GM21529 (cell line): ENCODE measurements around the gene PA2G4.

ENCODE experiments used
- ATAC-seq: cut with Tn5 transposase; IDR thresholded peaks from one replicate; pipeline ENCODE4 v1.9.1; 2021; ENCODE audit not compliant: unreplicated experiment

Gene PA2G4

DNA sequence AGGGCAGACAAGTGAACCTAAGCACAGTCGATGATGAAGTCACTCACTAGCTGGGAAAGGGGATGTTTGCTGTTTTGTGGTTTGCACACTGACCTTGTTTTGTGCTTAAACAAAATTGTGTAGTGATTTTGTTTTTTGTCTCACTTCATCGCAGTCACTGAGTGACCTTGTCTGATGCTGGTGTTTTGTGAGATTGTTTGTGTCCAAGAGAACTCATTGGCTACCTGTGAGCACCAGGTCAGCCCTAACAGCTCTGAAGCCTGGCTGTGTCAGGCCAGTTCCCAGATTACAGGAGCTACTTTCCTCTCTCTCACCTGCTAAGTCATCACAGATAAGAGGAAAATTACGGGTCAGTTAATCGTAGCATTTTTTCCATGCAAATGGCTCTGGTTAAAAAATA, 19.8 kb downstream of the PA2G4 start:
- no peak for ATAC-seq

GRCh38 chr12:56126732-56127239, 22.4 kb downstream of the PA2G4 start:
- no peak for ATAC-seq

- no peak for ATAC-seq
Measured at GRCh38 chr12:56127485-56127887, 23.1 kb downstream of the PA2G4 start.

- ATAC-seq, result peak; percentile 88
Measured at GRCh38 chr12:56127888-56128669, 23.7 kb downstream of the PA2G4 start, which contains the start of gene ESYT1. TSS of gene ESYT1 (plus strand) at chr12:56128267. CDS start at chr12:56128320, 53 bp downstream.

DNA sequence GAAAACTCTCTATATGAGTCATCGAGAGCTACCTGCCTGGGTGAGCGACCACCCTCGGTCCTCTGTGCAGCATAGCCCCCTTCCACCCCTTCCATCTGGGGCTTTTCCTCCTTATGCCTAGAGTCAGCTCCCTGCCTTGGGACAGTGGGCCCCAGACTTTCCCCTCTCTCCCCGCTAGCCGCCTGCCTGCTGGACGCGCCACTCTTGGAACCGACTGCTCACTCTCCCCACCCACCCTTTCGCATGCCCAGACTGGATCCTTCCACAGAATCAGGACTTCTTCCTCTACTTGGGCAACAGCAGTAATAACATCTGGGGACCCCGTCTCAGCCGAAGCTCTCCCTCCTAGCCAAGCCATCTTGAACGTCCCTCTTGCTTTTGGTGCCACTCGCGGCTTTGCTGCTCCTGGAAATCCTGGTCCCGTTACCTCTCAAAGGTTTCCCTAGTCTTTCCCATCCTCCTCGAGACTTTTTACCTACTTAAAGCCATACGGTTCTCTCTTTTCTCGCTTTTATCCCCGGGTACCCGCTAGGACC, 24.4 kb downstream of the PA2G4 start:
- no peak for ATAC-seq

- ATAC-seq, result peak; percentile 31
Measured at GRCh38 chr12:56129206-56129941, 25.0 kb downstream of the PA2G4 start.

- no peak for ATAC-seq
Measured at GRCh38 chr12:56129942-56130495, 25.7 kb downstream of the PA2G4 start.

GRCh38 chr12:56130876-56131275, 26.5 kb downstream of the PA2G4 start:
- ATAC-seq, result no peak

DNA sequence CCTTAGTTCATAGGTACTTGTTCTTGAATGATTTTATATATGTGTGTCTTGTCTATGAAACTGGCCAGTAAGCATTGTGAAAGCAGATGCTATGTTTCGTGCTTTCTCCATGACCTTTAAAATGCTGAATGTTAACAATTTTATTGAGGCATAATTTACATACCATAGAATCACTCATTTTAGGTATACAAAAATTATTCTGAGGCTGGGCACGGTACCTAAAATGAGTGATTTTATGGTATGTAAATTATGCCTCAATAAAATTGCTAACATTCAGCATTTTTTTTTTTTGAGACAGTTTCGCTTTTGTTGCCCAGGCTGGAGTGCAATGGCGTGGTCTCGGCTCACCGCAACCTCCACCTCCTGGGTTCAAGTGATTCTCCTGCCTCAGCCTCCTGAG, 30.5 kb downstream of the PA2G4 start:
- no peak for ATAC-seq

- no peak for ATAC-seq
Measured at GRCh38 chr12:56137853-56138571, 33.7 kb downstream of the PA2G4 start.

DNA sequence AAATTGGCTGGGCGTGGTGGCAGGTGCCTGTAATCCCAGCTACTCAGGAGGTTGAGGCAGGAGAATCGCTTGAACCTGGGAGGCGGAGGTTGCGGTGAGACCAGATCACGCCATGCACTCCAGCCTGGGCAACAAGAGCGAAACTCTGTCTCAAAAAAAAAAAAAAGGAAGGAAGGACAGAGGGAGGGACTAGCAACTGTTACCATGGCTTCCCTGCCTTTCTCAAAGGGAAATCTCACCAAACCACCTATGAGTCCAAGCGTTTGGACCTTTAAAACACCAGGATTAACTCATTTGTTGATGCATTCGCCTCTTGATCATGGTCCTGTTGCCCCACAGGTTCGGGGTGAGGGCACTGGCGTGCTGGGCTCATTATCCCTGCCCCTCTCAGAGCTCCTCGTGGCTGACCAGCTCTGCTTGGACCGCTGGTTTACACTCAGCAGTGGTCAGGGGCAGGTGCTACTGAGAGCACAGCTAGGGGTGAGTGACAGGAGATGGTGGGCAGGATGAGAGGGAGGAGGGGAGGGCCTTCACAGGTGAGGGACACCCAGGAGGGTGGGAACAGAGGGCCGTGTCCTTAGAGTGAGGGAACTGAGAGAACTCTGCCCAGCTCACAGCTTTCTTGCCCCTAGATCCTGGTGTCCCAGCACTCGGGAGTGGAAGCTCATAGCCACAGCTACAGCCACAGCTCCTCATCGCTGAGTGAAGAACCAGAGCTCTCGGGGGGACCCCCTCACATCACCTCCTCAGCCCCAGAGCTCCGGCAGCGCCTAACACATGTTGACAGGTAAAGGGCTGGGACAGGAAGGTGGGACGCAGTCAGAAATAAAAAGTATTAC, 37.8 kb downstream of the PA2G4 start:
- no peak for ATAC-seq

DNA sequence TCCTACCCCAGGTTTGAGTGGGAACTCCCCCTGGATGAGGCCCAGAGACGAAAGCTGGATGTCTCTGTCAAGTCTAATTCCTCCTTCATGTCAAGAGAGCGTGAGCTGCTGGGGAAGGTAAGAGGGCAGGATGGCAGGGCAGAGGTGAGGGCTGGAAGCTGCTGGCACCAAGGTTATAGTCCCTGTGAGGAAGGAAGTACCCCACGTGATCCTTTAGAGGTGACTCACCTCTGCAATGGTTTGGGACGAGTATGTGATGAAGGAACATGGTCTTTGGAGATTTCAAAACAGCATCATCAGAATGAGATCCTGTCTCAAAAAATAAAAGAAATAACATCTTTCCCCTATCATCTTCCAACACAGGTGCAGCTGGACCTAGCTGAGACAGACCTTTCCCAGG, 38.9 kb downstream of the PA2G4 start:
- ATAC-seq, result no peak

DNA sequence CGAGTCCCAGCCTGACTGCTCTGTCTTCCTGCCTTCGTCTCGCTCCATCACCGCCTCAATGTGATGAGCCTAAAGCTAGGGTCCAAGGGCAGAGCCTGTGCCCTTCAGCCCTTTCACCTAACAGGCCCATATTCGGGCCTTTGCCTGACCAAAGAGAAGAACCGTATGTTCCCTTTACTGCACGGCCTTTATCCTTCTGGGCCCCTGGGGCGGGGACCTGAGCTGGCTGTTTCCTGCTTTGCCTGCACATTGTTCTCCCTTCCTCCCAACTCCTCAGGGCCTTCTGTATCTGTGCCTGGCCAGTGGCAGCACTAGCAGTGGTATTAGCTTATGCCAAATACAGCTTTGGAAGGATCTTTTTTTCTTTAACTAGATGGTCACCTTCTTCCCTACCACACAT, 39.5 kb downstream of the PA2G4 start:
- no peak for ATAC-seq

GRCh38 chr12:56145217-56145616, 40.9 kb downstream of the PA2G4 start:
- no peak for ATAC-seq

GRCh38 chr12:56146492-56147460, 42.4 kb downstream of the PA2G4 start:
- ATAC-seq, result no peak

- ATAC-seq, result no peak
Measured at GRCh38 chr12:56150563-56150962, 46.2 kb downstream of the PA2G4 start.

DNA sequence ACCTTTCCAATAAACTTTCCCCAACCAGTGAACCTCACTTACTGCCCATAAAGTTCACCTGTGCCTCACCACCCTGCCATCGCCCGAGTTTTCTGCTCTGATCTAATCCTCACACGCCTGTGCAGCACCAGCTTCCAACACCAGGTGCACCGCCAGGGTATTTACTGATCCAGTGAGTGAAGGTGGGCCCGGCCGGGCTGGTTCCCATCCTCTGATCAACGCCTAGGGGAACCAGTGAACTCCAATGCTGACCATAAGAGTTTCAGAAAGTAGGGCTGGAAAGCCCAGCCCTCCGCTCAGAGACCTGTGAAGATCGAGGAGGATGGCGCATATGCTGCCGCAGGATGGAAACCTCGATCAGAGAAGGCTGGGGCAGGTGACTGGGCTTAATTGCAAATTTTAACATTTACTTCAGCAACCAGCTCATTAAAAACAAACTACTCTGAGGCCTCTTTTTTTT, 47.3 kb downstream of the PA2G4 start:
- peak; percentile 47 for ATAC-seq

DNA sequence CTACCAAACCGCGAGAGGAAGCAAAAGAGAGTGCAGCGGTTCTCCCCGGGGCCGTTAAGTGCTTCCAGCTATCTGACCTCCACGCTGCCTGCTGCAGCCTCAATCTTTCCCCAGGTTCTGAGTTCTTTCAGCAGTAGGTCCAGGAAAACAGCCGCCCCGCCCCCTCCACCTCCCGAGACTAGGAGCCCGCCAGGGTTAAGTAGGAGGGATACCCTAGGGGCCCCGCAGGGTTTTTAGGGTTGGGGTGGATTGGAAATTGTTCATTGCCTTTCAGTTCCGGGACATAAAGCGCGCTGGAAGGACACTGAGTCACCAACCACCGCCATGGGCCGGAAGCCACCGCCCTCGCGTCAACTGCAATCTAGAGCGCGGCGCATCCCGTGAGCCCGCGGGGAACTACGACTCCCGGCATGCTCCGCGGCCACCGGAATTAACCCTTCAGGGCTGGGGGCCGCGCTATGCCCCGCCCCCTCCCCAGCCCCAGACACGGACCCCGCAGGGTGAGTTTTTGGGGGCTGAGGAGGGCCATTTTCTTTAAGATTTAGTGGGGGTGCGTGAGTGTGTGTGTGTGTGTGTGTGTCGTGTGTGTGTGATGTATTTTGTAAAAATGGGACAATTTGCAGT, 47.9 kb downstream of the PA2G4 start, which contains the start of gene MYL6B:
TSS of gene MYL6B (plus strand) at position 456 of the 624 bp plus-strand sequence. CDS start 1,332 bp downstream, outside the sequence.
- peak; percentile 85 for ATAC-seq
